Endothelial cell of umbilical vein (primary cell): ENCODE data around the gene ANKMY1. TPM values are rescaled to one million over a fixed set of nuclear protein-coding genes. Genes with fewer than 3 reads are reported as not detected.

Experiments used
- BruUV-seq: library from RNA; stranded (reverse); fragments of 400-500 nt; replicated peaks from 2 replicates; lab custom pipeline; 2021; lab: Mats Ljungman, UMichigan
- CTCF ChIA-PET: fragments of 300-600, 350-600 bp; sonication (Branson Sonifier 250); formaldehyde crosslinking; loops from one replicate; lab custom pipeline; 2021; ENCODE audit warnings: antibody characterized with exemption, inconsistent platforms; lab: Charles Lee
- POLR2A ChIA-PET: fragments of 300-600, 350-600 bp; sonication (Branson Sonifier 250); formaldehyde crosslinking; loops from one replicate; lab custom pipeline; 2021; ENCODE audit warnings: antibody characterized with exemption, inconsistent platforms; lab: Charles Lee
- DNase-seq: peaks from one replicate; pipeline ENCODE4 v3.0.0-alpha.2; 2011; ENCODE audit warnings: low read depth, low spot score
- FAIRE-seq: peaks from 2 replicates; lab custom pipeline; 2011; peaks lifted over from hg19 to GRCh38; lab: Jason Lieb, UNC
- H2AFZ ChIP-seq: 2 replicates; pipeline ENCODE4 v1.6.0; 2012; ENCODE audit warnings: low read depth, low read length, control low read depth, inconsistent platforms
- H3K27ac ChIP-seq: 2 replicates; pipeline ENCODE4 v1.5.1; 2011; ENCODE audit warnings: low read depth, mild to moderate bottlenecking, control low read depth, low read length, moderate library complexity; ENCODE audit not compliant: insufficient read depth
- H3K27me3 ChIP-seq, 2 experiments: 2 replicates each; pipeline versions ENCODE4 v1.6.0 to v1.6.1; 2011; ENCODE audit warnings: low read length in 2 of 2, mixed read lengths in 1 of 2; ENCODE audit not compliant: control insufficient read depth in 2 of 2, insufficient read depth in 2 of 2
- H3K36me3 ChIP-seq, 2 experiments: 2 replicates in 1 of 2; 3 replicates in 1 of 2; pipeline ENCODE4 v1.5.1; 2011; ENCODE audit warnings: low read length in 2 of 2, mild to moderate bottlenecking in 1 of 2, moderate library complexity in 1 of 2; ENCODE audit not compliant: control insufficient read depth in 2 of 2, insufficient read depth in 2 of 2; ENCODE audit errors: extremely low read depth in 1 of 2
- H3K4me1 ChIP-seq: 3 replicates; pipeline ENCODE4 v1.5.1; 2011; ENCODE audit warnings: mild to moderate bottlenecking, low read length; ENCODE audit not compliant: control insufficient read depth, insufficient read depth; ENCODE audit errors: extremely low read depth
- H3K4me2 ChIP-seq: 2 replicates; pipeline ENCODE4 v1.6.1; 2011; ENCODE audit warnings: low read length, control low read depth, mixed read lengths; ENCODE audit not compliant: insufficient read depth
- H3K4me3 ChIP-seq, 3 experiments: fragments of 200-600 bp in 1 of 3; sonication (generic), shearing (Covaris generic) in 1 of 3; replicated peaks in 1 of 3; 2 replicates each; pipeline ENCODE4 v1.5.1; 2011 to 2016; ENCODE audit warnings: control low read depth in 3 of 3, low read length in 3 of 3, mild to moderate bottlenecking in 2 of 3, inconsistent platforms in 1 of 3, low read depth in 1 of 3, moderate library complexity in 1 of 3; ENCODE audit not compliant: insufficient read depth in 1 of 3
- H3K79me2 ChIP-seq: 2 replicates; pipeline ENCODE4 v1.6.0; 2012; ENCODE audit warnings: low read length, inconsistent platforms; ENCODE audit not compliant: control insufficient read depth, insufficient read depth
- H3K9ac ChIP-seq: replicated peaks from 2 replicates; pipeline ENCODE3; 2011; ENCODE audit warnings: low read length, control low read depth; ENCODE audit not compliant: insufficient read depth; ENCODE audit errors: extremely low read depth
- H3K9me1 ChIP-seq: replicated peaks from 3 replicates; pipeline ENCODE4 v1.6.0; 2011; ENCODE audit warnings: mild to moderate bottlenecking, low read length; ENCODE audit not compliant: control insufficient read depth, insufficient read depth; ENCODE audit errors: extremely low read depth
- H3K9me3 ChIP-seq: replicated peaks from 2 replicates; pipeline ENCODE4 v1.5.1; 2012; ENCODE audit warnings: low read length, inconsistent platforms; ENCODE audit not compliant: control insufficient read depth, insufficient read depth
- H4K20me1 ChIP-seq: replicated peaks from 2 replicates; pipeline ENCODE3; 2011; ENCODE audit warnings: mild to moderate bottlenecking, low read length; ENCODE audit not compliant: control insufficient read depth, insufficient read depth; ENCODE audit errors: extremely low read depth
- CTCF ChIP-seq, 2 donors: IDR thresholded peaks; 1 replicate in 1 of 2; 2 replicates in 1 of 2; pipeline ENCODE4 v1.5.1; 2011; ENCODE audit warnings: low read length in 2 of 2, mild to moderate bottlenecking in 2 of 2, moderate library complexity in 2 of 2, control low read depth in 1 of 2, inconsistent platforms in 1 of 2, low read depth in 1 of 2; ENCODE audit not compliant: insufficient read depth in 1 of 2; ENCODE audit errors: extremely low read depth in 1 of 2
- EZH2 ChIP-seq: IDR thresholded peaks from 2 replicates; pipeline ENCODE4 v1.6.1; 2012; ENCODE audit warnings: borderline replicate concordance, low read depth, mild to moderate bottlenecking, moderate library complexity, low read length, inconsistent platforms; ENCODE audit not compliant: severe bottlenecking
- FOS ChIP-seq: IDR thresholded peaks from 2 replicates; pipeline ENCODE4 v1.6.1; 2011; ENCODE audit warnings: mild to moderate bottlenecking, low read length, moderate library complexity, borderline replicate concordance; ENCODE audit not compliant: insufficient read depth
- GATA2 ChIP-seq: IDR thresholded peaks from 2 replicates; pipeline ENCODE4 v1.7.0; 2011; ENCODE audit warnings: low read depth, mild to moderate bottlenecking, moderate library complexity, mixed read lengths, low read length; ENCODE audit not compliant: insufficient read length, insufficient read depth
- JUN ChIP-seq: IDR thresholded peaks from 2 replicates; pipeline ENCODE4 v1.6.1; 2011; ENCODE audit warnings: borderline replicate concordance, low read depth; ENCODE audit not compliant: insufficient read length, insufficient read depth
- MYC ChIP-seq: IDR thresholded peaks from one replicate; pipeline ENCODE4 v1.6.1; 2011; ENCODE audit warnings: mild to moderate bottlenecking, low read depth, low read length
- POLR2A ChIP-seq: IDR thresholded peaks from 2 replicates; pipeline ENCODE4 v1.6.1; 2012; ENCODE audit warnings: low read depth, mild to moderate bottlenecking, control low read depth, low read length
- POLR2AphosphoS5 ChIP-seq: IDR thresholded peaks from 2 replicates; pipeline ENCODE4 v1.6.1; 2012; ENCODE audit warnings: low read depth, mild to moderate bottlenecking, control low read depth, low read length, moderate library complexity; ENCODE audit not compliant: insufficient read depth
- dilution Hi-C: fragments of 300-500 bp; cut with MboI; formaldehyde crosslinking; loops from one replicate; pipeline ENCODE4 v1.15.0; 2019; ENCODE audit warnings: low sequenced_read_pairs; ENCODE audit not compliant: extremely low pct_ligation_motif_present
- intact Hi-C: fragments of 100-400 bp; cut with micrococcal nuclease; formaldehyde crosslinking; loops from one replicate; pipeline ENCODE4 v1.10.0; 2022
- polyA plus RNA-seq, 4 experiments: library from polyadenylated mRNA; depleted of rRNA in 3 of 4; stranded (reverse) in 3 of 4; unstranded in 1 of 4; fragments of >200 nt; gene quantifications; 2 replicates each; pipeline versions ENCODE4 v1.2.1 to v1.2.3, GENCODE V29; 2011 to 2012; ENCODE audit warnings: missing spikeins in 1 of 4
- total RNA-seq: library from RNA; stranded (reverse); gene quantifications from 2 replicates; pipeline ENCODE4 v1.2.3, GENCODE V29; 2021
- TF ChIP-seq, protein P1 (sequence below): IDR thresholded peaks from 2 replicates; pipeline ENCODE4 v1.6.1; 2011; ENCODE audit not compliant: insufficient read depth, insufficient read length

Gene ANKMY1
- total and polyA plus RNA-seq, 2 donors (not counting 3 experiments of a cell fraction or from before 2014, with no cell fraction given), result 9.0 to 16.0 TPM

- H4K20me1 ChIP-seq, result no peaks in the 10 kb centered on the region
These were observed 26.0 kb upstream of the ANKMY1 start for GRCh38 chr2:240583774-240584173.

More at GRCh38 chr2:240583774-240584173, 26.0 kb upstream of the ANKMY1 start:
- Histone ChIP-seq H2AFZ (no peak overlapping the region), H3K4me2 (no peak overlapping the region), H3K4me3 (no peak overlapping the region), H3K9ac (no peak overlapping the region), H3K36me3 (peaks cover 0 to under 1% of the 10 kb centered on the region in 2 experiments), H3K27ac (no peak overlapping the region), H3K9me1 (no peaks in the 10 kb centered on the region), H3K27me3 (no peaks in the 10 kb centered on the region), H3K79me2 (peaks cover 48% of the 10 kb centered on the region), H3K9me3 (no peaks in the 10 kb centered on the region), H3K4me1 (peaks cover 17% of the 10 kb centered on the region)
- ChIA-PET CTCF (no interaction called here), POLR2A (no interaction called here)
- intact Hi-C loops (no loop called here), dilution Hi-C loops (no loop called here)
- TF ChIP-seq FOS (no peak), EZH2 (no peak), GATA2 (no peak), MYC (no peak), JUN (no peak), POLR2A (no peak), POLR2AphosphoS5 (no peak), CTCF (IDR thresholded peaks at IDR 0.05; ENCODE audit: extremely low read depth in 1 of 2, insufficient read depth in 1 of 2, low read depth in 1 of 2, low read length in 2 of 2) (no peak)
- TF ChIP-seq, protein P1, sequence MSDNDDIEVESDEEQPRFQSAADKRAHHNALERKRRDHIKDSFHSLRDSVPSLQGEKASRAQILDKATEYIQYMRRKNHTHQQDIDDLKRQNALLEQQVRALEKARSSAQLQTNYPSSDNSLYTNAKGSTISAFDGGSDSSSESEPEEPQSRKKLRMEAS, result no peak
- FAIRE-seq, result no peak
- no TSS peak for BruUV-seq
- no peak for DNase-seq
